Upper lobe of left lung (tissue), 6 donors: Measurements from ENCODE around the gene DEGS1. TPM values are rescaled to one million over a fixed set of nuclear protein-coding genes. Genes with fewer than 3 reads are reported as not detected.

Experiments used
- ATAC-seq, 2 donors: fragments of 200-7000 bp; cut with Tn5 transposase; one replicate each; pipeline ENCODE4 v1.9.1; 2022; ENCODE audit warnings: mild to moderate bottlenecking in 2 of 2, moderate library complexity in 2 of 2; ENCODE audit not compliant: low FRiP score in 2 of 2
- DNase-seq, 2 donors: peaks; one replicate each; pipeline ENCODE4 v3.0.0-alpha.2; 2019 to 2020
- H3K27ac ChIP-seq, 4 donors: fragments of 200-600 bp; sonication (generic); one replicate each; pipeline ENCODE4 v1.5.1; 2016 to 2019
- H3K27me3 ChIP-seq, 4 donors: fragments of 200-600 bp; sonication (generic); one replicate each; pipeline ENCODE4 v1.5.1; 2017 to 2019
- H3K36me3 ChIP-seq, 4 donors: fragments of 200-600 bp; sonication (generic); one replicate each; pipeline ENCODE4 v1.5.1; 2016 to 2019
- H3K4me1 ChIP-seq, 4 donors: fragments of 200-600 bp; sonication (generic); one replicate each; pipeline ENCODE4 v1.5.1; 2018 to 2019
- H3K4me3 ChIP-seq, 4 donors: fragments of 200-600 bp; sonication (generic); one replicate each; pipeline ENCODE4 v1.5.1; 2017 to 2019; ENCODE audit warnings: mild to moderate bottlenecking in 2 of 4, moderate library complexity in 1 of 4
- H3K9me3 ChIP-seq, 4 donors: fragments of 200-600 bp; sonication (generic); one replicate each; pipeline ENCODE4 v1.5.1; 2018 to 2019
- EP300 ChIP-seq, 4 donors: sonication (generic); formaldehyde crosslinking; IDR thresholded peaks; one replicate each; pipeline ENCODE4 v1.5.1; 2017; ENCODE audit warnings: antibody characterized with exemption in 4 of 4, control low read depth in 2 of 4
- POLR2A ChIP-seq, 4 donors: fragments of 450-650 bp; IDR thresholded peaks; one replicate each; pipeline ENCODE4 v1.5.1; 2016 to 2017; ENCODE audit warnings: antibody characterized with exemption in 4 of 4, mild to moderate bottlenecking in 2 of 4
- POLR2AphosphoS5 ChIP-seq, 2 donors: sonication (generic); formaldehyde crosslinking; IDR thresholded peaks; one replicate each; pipeline ENCODE4 v1.5.1; 2017; ENCODE audit warnings: antibody characterized with exemption in 2 of 2
- WGBS, 2 donors: methylation state at CpG; one replicate each; pipeline ENCODE4 v1.1.5; 2017 to 2018; 5-methylcytosine and 5-hydroxymethylcytosine counted together
- total RNA-seq, 6 donors: library from RNA; depleted of rRNA in 4 of 6; stranded (reverse); fragments of >200 nt in 4 of 6; gene quantifications; one replicate each; pipeline versions ENCODE4 v1.1.0 to v1.2.1, GENCODE V29; 2016 to 2021
- TF ChIP-seq, protein P1 (sequence below), 6 experiments: fragments of 450-650 bp in 4 of 6; fragments of 200-600 bp in 2 of 6; sonication (generic) in 2 of 6; IDR thresholded peaks; one replicate each; pipeline ENCODE4 v1.5.1; 2016 to 2019; ENCODE audit warnings: antibody characterized with exemption in 6 of 6
- donor health status: DM: no; HTN: no; CAD: no; lungs with moderate emphysema.
- donor health status: DM: no; HTN: yes; CAD: no; lungs with severe emphysema.

DEGS1 gene
- total RNA-seq, 6 donors from 2014 or later = 24.3 to 79.2 (median 67.4) TPM

DNA sequence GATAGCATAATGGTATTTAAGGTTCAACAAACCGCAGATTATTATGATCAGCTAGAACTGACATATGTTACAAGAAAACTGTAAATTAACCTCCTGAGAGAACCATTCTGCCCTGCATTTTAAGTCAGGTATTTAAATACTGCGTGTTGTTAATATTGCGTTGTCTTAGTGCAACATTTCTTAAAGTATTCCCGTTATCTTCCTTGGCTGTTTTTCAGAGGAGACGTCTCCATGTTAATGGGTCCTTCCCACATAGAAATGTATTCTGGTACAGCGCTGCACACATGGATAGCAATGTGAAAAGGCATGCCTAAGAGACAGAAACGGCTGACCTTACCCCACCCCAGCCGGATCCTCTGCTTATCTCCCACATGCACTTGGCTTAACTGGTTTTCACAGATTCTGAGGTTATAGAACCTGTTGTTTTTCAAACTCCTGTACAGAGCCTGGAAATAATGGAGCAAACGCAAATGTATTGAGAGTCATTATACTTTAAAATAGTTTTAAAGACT is 22.8 kb upstream of the DEGS1 start:
- WGBS, 2 donors = 87 to 89% methylated on average over 9 of the region's 9 CpGs
- H3K36me3 ChIP-seq = peaks cover 5 to 45% (median 21%) of the 10 kb centered on the region in 4 donors
- no peak overlapping the region for H3K4me3 ChIP-seq
- no peak for DNase-seq
- no peak for ATAC-seq
- H3K27ac ChIP-seq = no peak overlapping the region
- no peaks in the 10 kb centered on the region for H3K4me1 ChIP-seq
- no peaks in the 10 kb centered on the region for H3K9me3 ChIP-seq
- no peak for TF ChIP-seq POLR2A (IDR thresholded peaks at IDR 0.05)
- H3K27me3 ChIP-seq = no peaks in the 10 kb centered on the region

DNA sequence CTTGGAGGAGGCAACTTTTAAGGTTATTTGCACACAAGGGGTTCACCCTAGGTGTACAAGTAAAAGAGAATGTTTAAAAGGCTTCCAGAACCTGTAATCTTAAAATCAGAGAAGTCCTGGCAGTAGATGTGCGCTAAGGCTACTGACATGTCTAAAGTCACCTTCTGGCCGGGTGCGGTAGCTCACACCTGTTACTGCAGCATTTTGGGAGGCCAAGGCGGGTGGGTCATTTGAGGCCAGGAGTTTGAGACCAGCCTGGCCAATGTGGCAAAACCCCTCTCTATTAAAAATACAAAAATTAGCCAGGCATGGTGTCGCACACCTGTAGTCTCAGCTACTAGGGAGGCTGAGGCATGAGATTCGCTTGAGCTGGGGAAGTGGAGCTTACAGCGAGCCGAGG is 20.3 kb upstream of the DEGS1 start:
- TF ChIP-seq POLR2A (IDR thresholded peaks at IDR 0.05) = no peak
- no peak for TF ChIP-seq POLR2AphosphoS5 (IDR thresholded peaks at IDR 0.05)
- TF ChIP-seq, protein P1, sequence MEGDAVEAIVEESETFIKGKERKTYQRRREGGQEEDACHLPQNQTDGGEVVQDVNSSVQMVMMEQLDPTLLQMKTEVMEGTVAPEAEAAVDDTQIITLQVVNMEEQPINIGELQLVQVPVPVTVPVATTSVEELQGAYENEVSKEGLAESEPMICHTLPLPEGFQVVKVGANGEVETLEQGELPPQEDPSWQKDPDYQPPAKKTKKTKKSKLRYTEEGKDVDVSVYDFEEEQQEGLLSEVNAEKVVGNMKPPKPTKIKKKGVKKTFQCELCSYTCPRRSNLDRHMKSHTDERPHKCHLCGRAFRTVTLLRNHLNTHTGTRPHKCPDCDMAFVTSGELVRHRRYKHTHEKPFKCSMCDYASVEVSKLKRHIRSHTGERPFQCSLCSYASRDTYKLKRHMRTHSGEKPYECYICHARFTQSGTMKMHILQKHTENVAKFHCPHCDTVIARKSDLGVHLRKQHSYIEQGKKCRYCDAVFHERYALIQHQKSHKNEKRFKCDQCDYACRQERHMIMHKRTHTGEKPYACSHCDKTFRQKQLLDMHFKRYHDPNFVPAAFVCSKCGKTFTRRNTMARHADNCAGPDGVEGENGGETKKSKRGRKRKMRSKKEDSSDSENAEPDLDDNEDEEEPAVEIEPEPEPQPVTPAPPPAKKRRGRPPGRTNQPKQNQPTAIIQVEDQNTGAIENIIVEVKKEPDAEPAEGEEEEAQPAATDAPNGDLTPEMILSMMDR (IDR thresholded peaks at IDR 0.05) = no peak
- TF ChIP-seq EP300 (IDR thresholded peaks at IDR 0.05) = no peak
- Histone ChIP-seq H3K27me3 (no peaks in the 10 kb centered on the region), H3K4me1 (no peaks in the 10 kb centered on the region), H3K9me3 (no peaks in the 10 kb centered on the region), H3K36me3 (peaks cover 0 to 30% (median 11%) of the 10 kb centered on the region in 4 donors), H3K27ac (no peak overlapping the region), H3K4me3 (no peak overlapping the region)
- DNase-seq (no peak), ATAC-seq (no peak)
- 93 to 95% methylated on average over 8 of the region's 8 CpGs for WGBS, 2 donors

DNA sequence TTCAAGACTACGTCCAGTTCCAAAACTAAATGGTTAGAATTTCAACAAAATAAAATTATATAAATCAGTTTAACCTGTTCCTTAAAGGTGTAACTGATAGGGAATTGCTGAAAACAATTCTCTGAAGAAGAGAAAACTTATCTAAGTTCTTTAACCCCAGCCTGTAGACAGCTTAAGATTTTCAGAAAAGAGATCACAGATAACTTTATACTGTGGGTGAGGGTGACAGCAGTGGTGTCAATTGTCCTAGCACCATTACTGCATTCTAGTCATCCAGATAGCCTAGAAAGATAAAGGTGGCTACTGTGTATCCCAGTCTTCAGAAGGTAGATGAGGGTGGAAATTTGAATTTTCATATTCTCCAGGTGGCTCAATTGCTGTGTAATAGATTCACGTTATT is 19.7 kb upstream of the DEGS1 start:
- Histone ChIP-seq H3K27me3 (no peaks in the 10 kb centered on the region), H3K4me1 (peaks cover 0 to 1% (median under 1%) of the 10 kb centered on the region in 4 donors), H3K9me3 (no peaks in the 10 kb centered on the region), H3K27ac (no peak overlapping the region), H3K36me3 (peaks cover 0 to 24% (median 8%) of the 10 kb centered on the region in 4 donors), H3K4me3 (no peak overlapping the region)
- DNase-seq (no peak), ATAC-seq (no peak)
- WGBS, 2 donors = 68 to 71% methylated on average over 2 of the region's 2 CpGs
- TF ChIP-seq EP300 (IDR thresholded peaks at IDR 0.05) (no peak), POLR2AphosphoS5 (IDR thresholded peaks at IDR 0.05) (no peak), POLR2A (IDR thresholded peaks at IDR 0.05) (no peak)
- TF ChIP-seq, protein P1 (IDR thresholded peaks at IDR 0.05) = no peak

DNA sequence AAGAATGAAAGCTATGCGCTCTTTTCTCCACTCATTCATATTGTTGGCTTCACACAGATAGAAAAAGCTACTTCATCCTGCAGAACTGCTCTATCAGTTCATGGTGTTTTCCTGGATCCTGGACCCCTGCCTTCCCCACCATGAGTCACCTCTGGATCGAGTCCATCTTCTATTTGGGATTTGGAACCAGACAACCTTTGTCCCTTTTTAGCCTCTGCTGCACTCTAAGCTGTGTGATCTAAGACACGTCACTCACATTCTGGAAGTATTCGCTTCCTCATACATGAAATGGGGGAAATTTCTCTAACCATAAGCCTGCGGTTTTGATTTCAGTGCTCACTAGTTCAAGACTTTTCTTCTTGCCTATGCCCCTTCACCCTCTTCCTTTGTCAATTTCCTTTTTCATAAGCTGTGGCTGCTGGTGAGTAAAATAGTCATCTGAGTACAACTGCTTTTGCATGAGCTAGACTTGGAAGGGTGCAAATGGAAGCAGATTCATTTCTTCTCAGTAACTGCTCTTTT is 14.1 kb upstream of the DEGS1 start:
- Histone ChIP-seq H3K27me3 (no peaks in the 10 kb centered on the region), H3K27ac (peak overlapping the region; percentile 15 to 61 (median 40)), H3K9me3 (no peaks in the 10 kb centered on the region), H3K4me1 (peaks cover 4 to 23% (median 10%) of the 10 kb centered on the region in 4 donors), H3K4me3 (no peak overlapping the region), H3K36me3 (no peaks in the 10 kb centered on the region)
- peak; percentile 73 to 89 for ATAC-seq
- TF ChIP-seq EP300 (IDR thresholded peaks at IDR 0.05) = peak in 1 of 4 donors; percentile 11
- TF ChIP-seq, protein P1 (IDR thresholded peaks at IDR 0.05) = no peak
- no peak for TF ChIP-seq POLR2AphosphoS5 (IDR thresholded peaks at IDR 0.05)
- TF ChIP-seq POLR2A (IDR thresholded peaks at IDR 0.05) = peak in 1 of 4 donors; percentile 41
- DNase-seq = no peak
- WGBS, 2 donors = 46 to 51% methylated on average over 5 of the region's 5 CpGs

DNA sequence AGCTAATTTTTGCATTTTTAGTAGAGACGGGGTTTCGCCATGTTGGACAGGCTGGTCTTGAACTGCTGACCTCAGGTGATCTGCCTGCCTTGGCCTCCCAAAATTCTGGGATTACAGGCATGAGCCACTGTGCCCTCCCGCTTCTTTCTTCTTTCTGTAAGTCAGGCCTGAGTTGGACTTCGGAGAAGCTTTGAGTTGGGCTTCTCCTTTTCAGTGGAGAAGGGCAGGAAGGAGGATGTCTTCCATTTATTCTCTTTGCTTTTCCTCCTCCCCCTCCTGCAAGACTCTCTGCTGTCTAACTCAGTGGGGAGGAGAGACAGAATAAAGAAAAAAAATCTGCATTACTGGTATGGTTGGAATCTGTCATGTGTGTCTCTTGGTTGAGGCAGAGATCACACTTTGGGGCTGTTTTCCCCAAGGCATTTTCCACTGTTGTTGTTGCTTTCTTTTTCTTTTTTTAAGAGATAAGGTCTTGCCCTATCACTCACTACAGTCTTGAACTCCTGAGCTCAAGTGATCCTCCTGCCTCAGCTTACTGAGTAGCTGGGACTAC is 13.2 kb upstream of the DEGS1 start:
- Histone ChIP-seq H3K9me3 (no peaks in the 10 kb centered on the region), H3K4me3 (no peak overlapping the region), H3K27ac (peak overlapping the region; percentile 15 to 61 (median 42)), H3K4me1 (peaks cover 4 to 23% (median 10%) of the 10 kb centered on the region in 4 donors), H3K36me3 (no peaks in the 10 kb centered on the region), H3K27me3 (no peaks in the 10 kb centered on the region)
- DNase-seq = no peak
- no peak for ATAC-seq
- WGBS, 2 donors = 79 to 89% methylated on average over 4 of the region's 4 CpGs
- TF ChIP-seq EP300 (IDR thresholded peaks at IDR 0.05) = no peak
- no peak for TF ChIP-seq POLR2A (IDR thresholded peaks at IDR 0.05)
- no peak for TF ChIP-seq POLR2AphosphoS5 (IDR thresholded peaks at IDR 0.05)
- TF ChIP-seq, protein P1 (IDR thresholded peaks at IDR 0.05) = no peak
